GM12865 (cell line): ENCODE measurements around the gene FGGY.
"Not testable (repeated sequence)": the region's sequence is repeated elsewhere in the genome, so short reads cannot be mapped to it uniquely, and the experiment has no call there.

Experiments
- DNase-seq: peaks from one replicate; pipeline ENCODE4 v3.0.0; 2010; ENCODE audit warnings: low read depth
- H3K4me3 ChIP-seq: 2 replicates; pipeline ENCODE4 v1.5.1; 2011; ENCODE audit warnings: mild to moderate bottlenecking, low read depth, low read length, control low read depth
- CTCF ChIP-seq: IDR thresholded peaks from 2 replicates; pipeline ENCODE4 v1.5.1; 2011; ENCODE audit warnings: low read length, control low read depth, low read depth, inconsistent platforms; ENCODE audit not compliant: insufficient read depth; ENCODE audit errors: missing control alignments

FGGY gene

GRCh38 chr1:59532102-59532501 lies 235.2 kb downstream of the FGGY start:
- no peak for DNase-seq
- H3K4me3 ChIP-seq, result no peak overlapping the region
- TF ChIP-seq CTCF, result no peak

- not testable (repeated sequence) for DNase-seq, H3K4me3 ChIP-seq
These were observed 241.6 kb downstream of the FGGY start for GRCh38 chr1:59538476-59538875.

- DNase-seq, result no peak
- no peak for TF ChIP-seq CTCF
- no peak overlapping the region for H3K4me3 ChIP-seq
These were observed 243.2 kb downstream of the FGGY start for GRCh38 chr1:59539961-59540681.

GRCh38 chr1:59541161-59541560 lies 244.3 kb downstream of the FGGY start:
- TF ChIP-seq CTCF, result no peak
- no peak overlapping the region for H3K4me3 ChIP-seq
- DNase-seq, result no peak

- no peak for TF ChIP-seq CTCF
- no peak overlapping the region for H3K4me3 ChIP-seq
- no peak for DNase-seq
These were observed 245.0 kb downstream of the FGGY start for GRCh38 chr1:59541891-59542290.

GRCh38 chr1:59543211-59543668 lies 246.3 kb downstream of the FGGY start:
- no peak overlapping the region for H3K4me3 ChIP-seq
- no peak for DNase-seq
- no peak for TF ChIP-seq CTCF

GRCh38 chr1:59544615-59545293 lies 247.9 kb downstream of the FGGY start:
- no peak for TF ChIP-seq CTCF
- DNase-seq, result no peak
- no peak overlapping the region for H3K4me3 ChIP-seq
